IMR-90 (cell line): ENCODE results near the gene ANXA2. TPM values are rescaled to one million over a fixed set of nuclear protein-coding genes. Genes with fewer than 3 reads are reported as not detected.
"Not testable (repeated sequence)": the region's sequence is repeated elsewhere in the genome, so short reads cannot be mapped to it uniquely, and the experiment has no call there.

Source experiments
- ATAC-seq: fragments of 200-7000 bp; cut with Tn5 transposase; 2 replicates; pipeline ENCODE4 v1.9.1; 2020; ENCODE audit warnings: low read depth, mild to moderate bottlenecking, moderate library complexity
- BruUV-seq: library from RNA; stranded (reverse); fragments of 400-500 nt; replicated peaks from 2 replicates; lab custom pipeline; 2021; lab: Mats Ljungman, UMichigan
- CTCF ChIA-PET: fragments of 300-600 bp; formaldehyde crosslinking; extraction: SDS; loops from one replicate; lab custom pipeline; 2021; ENCODE audit warnings: antibody characterized with exemption; lab: Yijun Ruan, JAX
- POLR2A ChIA-PET: fragments of 300-600 bp; sonication (Branson Sonifier 250); formaldehyde crosslinking; loops from one replicate; lab custom pipeline; 2022; ENCODE audit warnings: antibody characterized with exemption; ENCODE audit not compliant: unreplicated experiment; lab: Charles Lee
- DNase-seq: peaks from one replicate; pipeline ENCODE4 v3.0.0; 2013
- H2AFZ ChIP-seq: replicated peaks from 2 replicates; pipeline ENCODE3; 2013; ENCODE audit warnings: low read length, mild to moderate bottlenecking; ENCODE audit not compliant: poor library complexity
- H2AK5ac ChIP-seq: 2 replicates; pipeline ENCODE4 v1.6.1; 2013; ENCODE audit warnings: low read depth, low read length, inconsistent platforms
- H2AK9ac ChIP-seq: replicated peaks from 2 replicates; pipeline ENCODE3; 2013; ENCODE audit warnings: mild to moderate bottlenecking, low read depth, low read length, moderate library complexity; ENCODE audit not compliant: poor library complexity
- H2BK120ac ChIP-seq: 2 replicates; pipeline ENCODE4 v1.6.1; 2013; ENCODE audit warnings: low read depth, low read length, inconsistent platforms
- H2BK15ac ChIP-seq: 3 replicates; pipeline ENCODE4 v1.6.1; 2013; ENCODE audit warnings: low read depth, low read length, inconsistent platforms
- H2BK20ac ChIP-seq: 2 replicates; pipeline ENCODE4 v1.6.1; 2013; ENCODE audit warnings: low read depth, mild to moderate bottlenecking, inconsistent platforms, low read length, moderate library complexity
- H2BK5ac ChIP-seq: 2 replicates; pipeline ENCODE4 v1.6.1; 2013; ENCODE audit warnings: mild to moderate bottlenecking, low read depth, low read length, inconsistent platforms; ENCODE audit not compliant: poor library complexity, severe bottlenecking
- H3K14ac ChIP-seq: replicated peaks from 2 replicates; pipeline ENCODE4 v1.6.1; 2013; ENCODE audit warnings: low read depth, low read length, inconsistent platforms
- H3K18ac ChIP-seq: 2 replicates; pipeline ENCODE4 v1.6.1; 2013; ENCODE audit warnings: low read depth, low read length, control low read depth
- H3K23ac ChIP-seq: 2 replicates; pipeline ENCODE4 v1.6.1; 2013; ENCODE audit warnings: low read depth, low read length, inconsistent platforms
- H3K27ac ChIP-seq: 2 replicates; pipeline ENCODE4 v1.5.1; 2013; ENCODE audit warnings: mild to moderate bottlenecking, control low read depth, low read length; ENCODE audit not compliant: insufficient read depth
- H3K27me3 ChIP-seq: 2 replicates; pipeline ENCODE4 v1.6.1; 2013; ENCODE audit warnings: low read length; ENCODE audit not compliant: control insufficient read depth, insufficient read depth
- H3K36me3 ChIP-seq: 2 replicates; pipeline ENCODE4 v1.6.1; 2013; ENCODE audit warnings: low read length, mixed read lengths; ENCODE audit not compliant: control insufficient read depth, insufficient read depth
- H3K4ac ChIP-seq: 2 replicates; pipeline ENCODE4 v1.6.1; 2013; ENCODE audit warnings: low read depth, low read length, inconsistent platforms
- H3K4me1 ChIP-seq: 2 replicates; pipeline ENCODE4 v1.6.1; 2013; ENCODE audit warnings: low read length, mixed read lengths; ENCODE audit not compliant: control insufficient read depth, insufficient read depth
- H3K4me2 ChIP-seq: 2 replicates; pipeline ENCODE4 v1.6.1; 2013; ENCODE audit warnings: low read depth, mild to moderate bottlenecking, control low read depth, low read length, moderate library complexity
- H3K4me3 ChIP-seq: 2 replicates; pipeline ENCODE4 v1.5.1; 2013; ENCODE audit warnings: low read depth, mild to moderate bottlenecking, control low read depth, low read length, moderate library complexity; ENCODE audit not compliant: insufficient read depth
- H3K56ac ChIP-seq: 2 replicates; pipeline ENCODE4 v1.6.1; 2013; ENCODE audit warnings: low read length, inconsistent platforms; ENCODE audit not compliant: insufficient read depth; ENCODE audit errors: extremely low read depth
- H3K79me1 ChIP-seq, 2 experiments: 2 replicates each; pipeline ENCODE4 v1.6.1; 2013; ENCODE audit warnings: low read length in 2 of 2, inconsistent platforms in 1 of 2, low read depth in 1 of 2
- H3K9ac ChIP-seq: 2 replicates; pipeline ENCODE4 v1.6.1; 2013; ENCODE audit warnings: low read depth, low read length, control low read depth
- H3K9me1 ChIP-seq: 2 replicates; pipeline ENCODE4 v1.6.1; 2013; ENCODE audit warnings: low read length, inconsistent platforms; ENCODE audit not compliant: insufficient read depth
- H3K9me3 ChIP-seq: 2 replicates; pipeline ENCODE4 v1.6.1; 2013; ENCODE audit warnings: low read length; ENCODE audit not compliant: control insufficient read depth, insufficient read depth
- H4K20me1 ChIP-seq: 2 replicates; pipeline ENCODE4 v1.6.1; 2013; ENCODE audit warnings: low read length, inconsistent platforms; ENCODE audit not compliant: insufficient read depth
- H4K5ac ChIP-seq: 2 replicates; pipeline ENCODE4 v1.6.1; 2013; ENCODE audit warnings: mild to moderate bottlenecking, low read depth, low read length, control low read depth
- H4K8ac ChIP-seq, 2 experiments: 2 replicates each; pipeline ENCODE4 v1.6.1; 2013; ENCODE audit warnings: low read depth in 2 of 2, low read length in 2 of 2, control low read depth in 1 of 2, inconsistent platforms in 1 of 2
- H4K91ac ChIP-seq: 2 replicates; pipeline ENCODE4 v1.6.1; 2013; ENCODE audit warnings: low read depth, low read length, inconsistent platforms; ENCODE audit not compliant: insufficient read depth
- WGBS, 2 experiments: methylation state at CpG; one replicate each; pipeline versions ENCODE4 v1.1.5 to v1.1.7; 2013; ENCODE audit warnings: missing lambda C conversion rate in 2 of 2; ENCODE audit not compliant: insufficient read length in 1 of 2; ENCODE audit errors: extremely low coverage in 2 of 2; 5-methylcytosine and 5-hydroxymethylcytosine counted together
- dilution Hi-C: fragments of 300-500 bp; cut with HindIII; formaldehyde crosslinking; loops from one replicate; pipeline ENCODE4 v1.14.3; 2018; ENCODE audit warnings: low sequenced_read_pairs; ENCODE audit not compliant: unreplicated experiment
- in situ Hi-C: fragments of 300-500 bp; cut with MboI; formaldehyde crosslinking; loops from 3 replicates; pipeline ENCODE4 v1.14.3; 2019; ENCODE audit warnings: low sequenced_read_pairs, inconsistent platforms, mixed read lengths
- intact Hi-C: fragments of 100-400 bp; cut with micrococcal nuclease; formaldehyde crosslinking; loops from 2 replicates; pipeline ENCODE4 v1.10.0; 2022
- polyA plus RNA-seq, 3 experiments: library from polyadenylated mRNA; depleted of rRNA; stranded (reverse); fragments of >200 nt; gene quantifications; 2 replicates each; pipeline ENCODE4 v1.2.3, GENCODE V29; 2012; ENCODE audit warnings: low replicate concordance in 1 of 3
- total RNA-seq: library from RNA; depleted of rRNA; stranded (reverse); fragments of >200 nt; gene quantifications from 2 replicates; pipeline ENCODE4 v1.2.3, GENCODE V29; 2012

ANXA2 gene
- total and polyA plus RNA-seq, 2 of the 4 experiments (the other 2 are of a cell fraction): 7,454 to 8,412 TPM

GRCh38 chr15:60412807-60413206 is 15.0 kb upstream of the ANXA2 start:
- H2AK9ac ChIP-seq, in situ Hi-C loops, H3K23ac ChIP-seq, H3K14ac ChIP-seq, H4K8ac ChIP-seq, H2BK5ac ChIP-seq, H3K4me3 ChIP-seq, H4K91ac ChIP-seq, H3K56ac ChIP-seq, H3K79me1 ChIP-seq, H3K9me3 ChIP-seq, DNase-seq, H3K9me1 ChIP-seq, H2AK5ac ChIP-seq, H3K27ac ChIP-seq, H3K9ac ChIP-seq, H3K27me3 ChIP-seq, intact Hi-C loops, ATAC-seq, CTCF ChIA-PET, H4K5ac ChIP-seq, H3K18ac ChIP-seq, H3K4me2 ChIP-seq, dilution Hi-C loops, H2AFZ ChIP-seq, H2BK15ac ChIP-seq, H4K20me1 ChIP-seq, BruUV-seq, H3K36me3 ChIP-seq, H2BK20ac ChIP-seq, H2BK120ac ChIP-seq, H3K4ac ChIP-seq: not testable (repeated sequence)
- WGBS, 2 experiments: 100% methylated on average over 1 of the region's 21 CpGs; no CpG with 5 or more reads in 1 of the 2 experiments
- POLR2A ChIA-PET: interaction anchor here (0.6 to 1.1 kb wide), 2 partner anchors 15 to 20 kb away, joined by 3 read pairs; partner anchors contain the start of gene ANXA2
- H3K4me1 ChIP-seq: peaks cover 10% of the 10 kb centered on the region
